HEK293 (cell line): ENCODE measurements around the gene OLFM3.

Experiments used
- CTCF ChIA-PET: fragments of 350-600 bp; formaldehyde crosslinking; extraction: SDS; loops from one replicate; lab custom pipeline; 2021; ENCODE audit warnings: antibody characterized with exemption; lab: Yijun Ruan, JAX
- POLR2A ChIA-PET: fragments of 300-600 bp; formaldehyde crosslinking; extraction: SDS; loops from one replicate; lab custom pipeline; 2020; ENCODE audit warnings: antibody characterized with exemption, inconsistent platforms; lab: Yijun Ruan, JAX
- H3K27ac ChIP-seq: fragments of 200-500 bp; sonication (Bioruptor generic); 2 replicates; pipeline ENCODE4 v1.5.1; 2014; ENCODE audit warnings: low read depth, low read length, control low read depth, inconsistent platforms; ENCODE audit errors: extremely low read depth
- H3K36me3 ChIP-seq, 2 experiments: fragments of 200-500 bp in 1 of 2; sonication (Bioruptor generic) in 1 of 2; 1 replicate in 1 of 2; 2 replicates in 1 of 2; pipeline ENCODE4 v1.5.1; 2014 to 2017; ENCODE audit warnings: inconsistent platforms in 2 of 2, low read length in 2 of 2; ENCODE audit not compliant: control insufficient read depth in 2 of 2, insufficient read depth in 1 of 2
- H3K4me1 ChIP-seq: fragments of 200-500 bp; sonication (Bioruptor generic); 2 replicates; pipeline ENCODE4 v1.5.1; 2014; ENCODE audit warnings: mild to moderate bottlenecking, low read length, inconsistent platforms; ENCODE audit not compliant: control insufficient read depth, insufficient read depth
- H3K4me3 ChIP-seq: 2 replicates; pipeline ENCODE4 v1.5.1; 2011; ENCODE audit warnings: low read depth, mild to moderate bottlenecking, control low read depth, low read length, moderate library complexity
- H3K9me3 ChIP-seq: fragments of 200-500 bp; sonication (Bioruptor generic); 2 replicates; pipeline ENCODE4 v1.5.1; 2014; ENCODE audit warnings: low read depth, low read length, inconsistent platforms; ENCODE audit not compliant: control insufficient read depth, insufficient read depth
- EGR2 ChIP-seq: fragments of 450-650 bp; formaldehyde crosslinking; IDR thresholded peaks from 2 replicates; pipeline ENCODE4 v1.5.1; 2016; ENCODE audit warnings: low read depth, missing biosample characterization, missing genetic modification characterization
- GLIS2 ChIP-seq: fragments of 450-650 bp; formaldehyde crosslinking; IDR thresholded peaks from 2 replicates; pipeline ENCODE4 v1.5.1; 2016; ENCODE audit warnings: missing biosample characterization, missing genetic modification characterization
- HOXA7 ChIP-seq: sonication (generic); formaldehyde crosslinking; IDR thresholded peaks from 2 replicates; pipeline ENCODE4 v1.8.1; 2022; ENCODE audit warnings: missing genetic modification reagents, borderline replicate concordance
- KLF16 ChIP-seq: fragments of 450-650 bp; formaldehyde crosslinking; IDR thresholded peaks from 2 replicates; pipeline ENCODE4 v1.5.1; 2017; ENCODE audit warnings: missing biosample characterization, missing genetic modification characterization
- SCRT2 ChIP-seq: fragments of 450-650 bp; formaldehyde crosslinking; IDR thresholded peaks from 2 replicates; pipeline ENCODE4 v1.5.1; 2016; ENCODE audit warnings: missing biosample characterization, missing genetic modification characterization
- ZBTB17 ChIP-seq: fragments of 450-650 bp; formaldehyde crosslinking; IDR thresholded peaks from 2 replicates; pipeline ENCODE4 v1.5.1; 2016; ENCODE audit warnings: missing biosample characterization, missing genetic modification characterization
- ZNF10 ChIP-seq: fragments of 450-650 bp; formaldehyde crosslinking; IDR thresholded peaks from 2 replicates; pipeline ENCODE4 v1.5.1; 2017; ENCODE audit warnings: missing biosample characterization, missing genetic modification characterization
- ZNF114 ChIP-seq: fragments of 450-650 bp; formaldehyde crosslinking; IDR thresholded peaks from 2 replicates; pipeline ENCODE4 v1.5.0; 2017; ENCODE audit warnings: missing biosample characterization, missing genetic modification characterization
- ZNF155 ChIP-seq: fragments of 450-650 bp; formaldehyde crosslinking; IDR thresholded peaks from 2 replicates; pipeline ENCODE4 v1.5.1; 2016; ENCODE audit warnings: missing biosample characterization, missing genetic modification characterization
- ZNF211 ChIP-seq: fragments of 450-650 bp; formaldehyde crosslinking; IDR thresholded peaks from 2 replicates; pipeline ENCODE4 v1.5.1; 2016; ENCODE audit warnings: low read depth, missing biosample characterization, missing genetic modification characterization
- ZNF37A ChIP-seq: fragments of 450-650 bp; IDR thresholded peaks from 2 replicates; pipeline ENCODE4 v1.5.1; 2018; ENCODE audit warnings: missing biosample characterization, missing genetic modification characterization
- ZNF426 ChIP-seq: fragments of 450-650 bp; formaldehyde crosslinking; IDR thresholded peaks from 2 replicates; pipeline ENCODE4 v1.5.1; 2017; ENCODE audit warnings: missing biosample characterization, missing genetic modification characterization, mild to moderate bottlenecking, inconsistent platforms, moderate library complexity
- ZNF48 ChIP-seq: fragments of 450-650 bp; formaldehyde crosslinking; IDR thresholded peaks from 2 replicates; pipeline ENCODE4 v1.5.1; 2016; ENCODE audit warnings: missing biosample characterization, missing genetic modification characterization
- ZNF521 ChIP-seq: fragments of 450-650 bp; formaldehyde crosslinking; IDR thresholded peaks from 2 replicates; pipeline ENCODE4 v1.5.1; 2017; ENCODE audit warnings: missing biosample characterization, mild to moderate bottlenecking, missing genetic modification characterization
- ZNF626 ChIP-seq: fragments of 450-650 bp; sonication (Bioruptor Pico); formaldehyde crosslinking; IDR thresholded peaks from 2 replicates; pipeline ENCODE4 v1.5.1; 2018; ENCODE audit warnings: missing biosample characterization, missing genetic modification characterization, inconsistent platforms
- TF ChIP-seq, protein P1 (sequence below): fragments of 450-650 bp; formaldehyde crosslinking; optimal IDR thresholded peaks from 2 replicates; pipeline ENCODE3; 2016; ENCODE audit warnings: missing biosample characterization, mild to moderate bottlenecking, missing genetic modification characterization
- TF ChIP-seq, protein P2 (sequence below): fragments of 450-650 bp; formaldehyde crosslinking; IDR thresholded peaks from 2 replicates; pipeline ENCODE4 v1.5.1; 2016; ENCODE audit warnings: missing biosample characterization, missing genetic modification characterization
- TF ChIP-seq, protein P3 (sequence below): fragments of 450-650 bp; formaldehyde crosslinking; IDR thresholded peaks from 2 replicates; pipeline ENCODE4 v1.5.1; 2017; ENCODE audit warnings: missing biosample characterization, missing genetic modification characterization
- TF ChIP-seq, protein P4 (sequence below): fragments of 450-650 bp; formaldehyde crosslinking; IDR thresholded peaks from 2 replicates; pipeline ENCODE4 v1.5.1; 2016; ENCODE audit warnings: missing biosample characterization, missing genetic modification characterization
- TF ChIP-seq, protein P5 (sequence below): fragments of 450-650 bp; formaldehyde crosslinking; IDR thresholded peaks from 2 replicates; pipeline ENCODE4 v1.5.1; 2016; ENCODE audit warnings: missing biosample characterization, missing genetic modification characterization
- TF ChIP-seq, protein P6 (sequence below): fragments of 450-650 bp; formaldehyde crosslinking; IDR thresholded peaks from 2 replicates; pipeline ENCODE4; 2016; ENCODE audit warnings: missing biosample characterization, missing genetic modification characterization
- TF ChIP-seq, protein P7 (sequence below): fragments of 450-650 bp; formaldehyde crosslinking; IDR thresholded peaks from 2 replicates; pipeline ENCODE4 v1.5.1; 2017; ENCODE audit warnings: missing biosample characterization, missing genetic modification characterization
- TF ChIP-seq, protein P8 (sequence below): fragments of 450-650 bp; formaldehyde crosslinking; IDR thresholded peaks from 2 replicates; pipeline ENCODE4 v1.5.1; 2016; ENCODE audit warnings: missing biosample characterization, missing genetic modification characterization

OLFM3 gene

DNA sequence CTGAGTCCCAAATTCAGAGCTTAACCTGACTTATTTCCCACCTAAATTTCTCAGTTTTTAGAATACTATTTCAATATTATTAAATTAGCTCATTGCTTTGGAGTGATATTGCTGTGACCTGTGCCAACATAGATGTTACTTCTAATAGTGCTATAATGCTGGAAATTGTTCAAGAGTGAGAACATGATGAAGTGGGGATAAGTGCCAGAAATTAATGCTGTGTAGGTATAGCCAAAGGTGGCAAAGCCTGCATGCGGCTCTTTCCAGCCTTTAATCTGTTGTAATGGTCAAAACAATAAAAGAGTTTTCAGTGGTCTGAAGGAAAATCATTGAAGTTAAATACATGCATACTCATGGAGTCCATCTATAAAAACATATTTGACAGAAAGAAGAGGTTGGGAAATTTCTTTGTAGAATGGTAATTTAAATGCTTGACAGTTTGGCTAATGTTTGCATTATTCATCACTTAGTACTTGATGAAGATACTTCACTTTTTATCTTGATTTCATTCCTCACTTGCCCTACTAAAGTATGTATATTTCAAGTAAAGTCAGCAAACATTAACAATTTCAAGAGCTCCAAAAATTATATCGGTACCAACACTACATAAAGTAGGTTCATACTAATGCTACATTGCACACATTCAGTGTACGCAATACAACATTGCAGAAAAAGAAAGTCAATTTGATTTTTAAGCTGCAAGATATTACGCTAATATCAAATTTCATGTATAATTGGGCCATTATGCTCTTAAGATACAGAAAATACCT is 82.1 kb downstream of the OLFM3 start:
- Histone ChIP-seq H3K36me3 (no peaks in the 10 kb centered on the region), H3K27ac (no peak overlapping the region), H3K9me3 (no peaks in the 10 kb centered on the region), H3K4me3 (no peak overlapping the region), H3K4me1 (no peaks in the 10 kb centered on the region)
- ChIA-PET CTCF (interaction anchor here (0.6 kb wide), 1 partner anchor 211 kb away, joined by 3 read pairs; no protein-coding TSS in a partner anchor), POLR2A (no interaction called here)
- TF ChIP-seq, protein P1, sequence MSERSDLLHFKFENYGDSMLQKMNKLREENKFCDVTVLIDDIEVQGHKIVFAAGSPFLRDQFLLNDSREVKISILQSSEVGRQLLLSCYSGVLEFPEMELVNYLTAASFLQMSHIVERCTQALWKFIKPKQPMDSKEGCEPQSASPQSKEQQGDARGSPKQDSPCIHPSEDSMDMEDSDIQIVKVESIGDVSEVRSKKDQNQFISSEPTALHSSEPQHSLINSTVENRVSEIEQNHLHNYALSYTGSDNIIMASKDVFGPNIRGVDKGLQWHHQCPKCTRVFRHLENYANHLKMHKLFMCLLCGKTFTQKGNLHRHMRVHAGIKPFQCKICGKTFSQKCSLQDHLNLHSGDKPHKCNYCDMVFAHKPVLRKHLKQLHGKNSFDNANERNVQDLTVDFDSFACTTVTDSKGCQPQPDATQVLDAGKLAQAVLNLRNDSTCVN (tag by site-specific recombination) = no peak
- TF ChIP-seq ZNF521 (tag by site-specific recombination) (no peak), GLIS2 (tag by site-specific recombination) (no peak), ZNF211 (no peak), SCRT2 (tag by site-specific recombination) (no peak), ZNF426 (tag by site-specific recombination) (no peak)
- TF ChIP-seq, protein P2, sequence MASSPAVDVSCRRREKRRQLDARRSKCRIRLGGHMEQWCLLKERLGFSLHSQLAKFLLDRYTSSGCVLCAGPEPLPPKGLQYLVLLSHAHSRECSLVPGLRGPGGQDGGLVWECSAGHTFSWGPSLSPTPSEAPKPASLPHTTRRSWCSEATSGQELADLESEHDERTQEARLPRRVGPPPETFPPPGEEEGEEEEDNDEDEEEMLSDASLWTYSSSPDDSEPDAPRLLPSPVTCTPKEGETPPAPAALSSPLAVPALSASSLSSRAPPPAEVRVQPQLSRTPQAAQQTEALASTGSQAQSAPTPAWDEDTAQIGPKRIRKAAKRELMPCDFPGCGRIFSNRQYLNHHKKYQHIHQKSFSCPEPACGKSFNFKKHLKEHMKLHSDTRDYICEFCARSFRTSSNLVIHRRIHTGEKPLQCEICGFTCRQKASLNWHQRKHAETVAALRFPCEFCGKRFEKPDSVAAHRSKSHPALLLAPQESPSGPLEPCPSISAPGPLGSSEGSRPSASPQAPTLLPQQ (tag by site-specific recombination) = no peak
- TF ChIP-seq, protein P3, sequence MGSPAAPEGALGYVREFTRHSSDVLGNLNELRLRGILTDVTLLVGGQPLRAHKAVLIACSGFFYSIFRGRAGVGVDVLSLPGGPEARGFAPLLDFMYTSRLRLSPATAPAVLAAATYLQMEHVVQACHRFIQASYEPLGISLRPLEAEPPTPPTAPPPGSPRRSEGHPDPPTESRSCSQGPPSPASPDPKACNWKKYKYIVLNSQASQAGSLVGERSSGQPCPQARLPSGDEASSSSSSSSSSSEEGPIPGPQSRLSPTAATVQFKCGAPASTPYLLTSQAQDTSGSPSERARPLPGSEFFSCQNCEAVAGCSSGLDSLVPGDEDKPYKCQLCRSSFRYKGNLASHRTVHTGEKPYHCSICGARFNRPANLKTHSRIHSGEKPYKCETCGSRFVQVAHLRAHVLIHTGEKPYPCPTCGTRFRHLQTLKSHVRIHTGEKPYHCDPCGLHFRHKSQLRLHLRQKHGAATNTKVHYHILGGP (tag by site-specific recombination) = no peak
- TF ChIP-seq, protein P4, sequence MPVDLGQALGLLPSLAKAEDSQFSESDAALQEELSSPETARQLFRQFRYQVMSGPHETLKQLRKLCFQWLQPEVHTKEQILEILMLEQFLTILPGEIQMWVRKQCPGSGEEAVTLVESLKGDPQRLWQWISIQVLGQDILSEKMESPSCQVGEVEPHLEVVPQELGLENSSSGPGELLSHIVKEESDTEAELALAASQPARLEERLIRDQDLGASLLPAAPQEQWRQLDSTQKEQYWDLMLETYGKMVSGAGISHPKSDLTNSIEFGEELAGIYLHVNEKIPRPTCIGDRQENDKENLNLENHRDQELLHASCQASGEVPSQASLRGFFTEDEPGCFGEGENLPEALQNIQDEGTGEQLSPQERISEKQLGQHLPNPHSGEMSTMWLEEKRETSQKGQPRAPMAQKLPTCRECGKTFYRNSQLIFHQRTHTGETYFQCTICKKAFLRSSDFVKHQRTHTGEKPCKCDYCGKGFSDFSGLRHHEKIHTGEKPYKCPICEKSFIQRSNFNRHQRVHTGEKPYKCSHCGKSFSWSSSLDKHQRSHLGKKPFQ (tag by site-specific recombination) = no peak
- TF ChIP-seq, protein P5, sequence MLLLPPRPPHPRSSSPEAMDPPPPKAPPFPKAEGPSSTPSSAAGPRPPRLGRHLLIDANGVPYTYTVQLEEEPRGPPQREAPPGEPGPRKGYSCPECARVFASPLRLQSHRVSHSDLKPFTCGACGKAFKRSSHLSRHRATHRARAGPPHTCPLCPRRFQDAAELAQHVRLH = no peak

DNA sequence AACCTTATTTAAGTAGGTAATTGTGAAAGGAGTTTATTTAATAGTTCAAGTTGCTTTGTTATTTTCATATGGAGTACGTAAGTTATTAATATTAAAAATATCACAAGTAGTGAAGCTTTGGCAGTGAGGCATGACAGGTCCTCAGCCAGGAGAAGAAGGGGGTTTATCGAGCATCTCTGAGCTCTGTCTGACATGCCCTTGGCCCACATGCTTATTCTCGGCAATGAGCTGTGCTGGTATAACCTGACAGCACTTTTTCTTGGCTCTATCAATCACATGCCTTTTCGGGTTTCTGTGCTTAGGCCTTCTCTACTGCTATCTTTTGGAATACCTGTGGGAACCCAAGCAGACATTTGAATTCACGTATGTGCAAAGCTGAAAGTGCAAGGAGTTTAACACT is 84.8 kb downstream of the OLFM3 start:
- POLR2A ChIA-PET = no interaction called here
- H3K27ac ChIP-seq = no peak overlapping the region
- no peaks in the 10 kb centered on the region for H3K4me1 ChIP-seq
- no peak overlapping the region for H3K4me3 ChIP-seq
- no peaks in the 10 kb centered on the region for H3K9me3 ChIP-seq
- no peaks in the 10 kb centered on the region for H3K36me3 ChIP-seq
- CTCF ChIA-PET = no interaction called here
- TF ChIP-seq ZNF521 (tag by site-specific recombination) = no peak
- TF ChIP-seq HOXA7 (CRISPR knock-in tag) = no peak
- TF ChIP-seq, protein P6, sequence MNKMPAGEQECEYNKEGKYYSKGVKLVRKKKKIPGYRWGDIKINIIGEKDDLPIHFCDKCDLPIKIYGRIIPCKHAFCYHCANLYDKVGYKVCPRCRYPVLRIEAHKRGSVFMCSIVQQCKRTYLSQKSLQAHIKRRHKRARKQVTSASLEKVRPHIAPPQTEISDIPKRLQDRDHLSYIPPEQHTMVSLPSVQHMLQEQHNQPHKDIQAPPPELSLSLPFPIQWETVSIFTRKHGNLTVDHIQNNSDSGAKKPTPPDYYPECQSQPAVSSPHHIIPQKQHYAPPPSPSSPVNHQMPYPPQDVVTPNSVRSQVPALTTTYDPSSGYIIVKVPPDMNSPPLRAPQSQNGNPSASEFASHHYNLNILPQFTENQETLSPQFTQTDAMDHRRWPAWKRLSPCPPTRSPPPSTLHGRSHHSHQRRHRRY (tag by site-specific recombination) = no peak
- TF ChIP-seq ZNF10 = no peak
- TF ChIP-seq KLF16 (tag by site-specific recombination) = no peak
- TF ChIP-seq ZNF114 = no peak
- TF ChIP-seq ZNF37A (tag by site-specific recombination) = no peak
- TF ChIP-seq EGR2 = no peak
- TF ChIP-seq ZBTB17 = no peak
- TF ChIP-seq ZNF48 = no peak
- TF ChIP-seq, protein P5 = no peak
- TF ChIP-seq ZNF155 = no peak
- TF ChIP-seq ZNF626 = no peak
- TF ChIP-seq, protein P7, sequence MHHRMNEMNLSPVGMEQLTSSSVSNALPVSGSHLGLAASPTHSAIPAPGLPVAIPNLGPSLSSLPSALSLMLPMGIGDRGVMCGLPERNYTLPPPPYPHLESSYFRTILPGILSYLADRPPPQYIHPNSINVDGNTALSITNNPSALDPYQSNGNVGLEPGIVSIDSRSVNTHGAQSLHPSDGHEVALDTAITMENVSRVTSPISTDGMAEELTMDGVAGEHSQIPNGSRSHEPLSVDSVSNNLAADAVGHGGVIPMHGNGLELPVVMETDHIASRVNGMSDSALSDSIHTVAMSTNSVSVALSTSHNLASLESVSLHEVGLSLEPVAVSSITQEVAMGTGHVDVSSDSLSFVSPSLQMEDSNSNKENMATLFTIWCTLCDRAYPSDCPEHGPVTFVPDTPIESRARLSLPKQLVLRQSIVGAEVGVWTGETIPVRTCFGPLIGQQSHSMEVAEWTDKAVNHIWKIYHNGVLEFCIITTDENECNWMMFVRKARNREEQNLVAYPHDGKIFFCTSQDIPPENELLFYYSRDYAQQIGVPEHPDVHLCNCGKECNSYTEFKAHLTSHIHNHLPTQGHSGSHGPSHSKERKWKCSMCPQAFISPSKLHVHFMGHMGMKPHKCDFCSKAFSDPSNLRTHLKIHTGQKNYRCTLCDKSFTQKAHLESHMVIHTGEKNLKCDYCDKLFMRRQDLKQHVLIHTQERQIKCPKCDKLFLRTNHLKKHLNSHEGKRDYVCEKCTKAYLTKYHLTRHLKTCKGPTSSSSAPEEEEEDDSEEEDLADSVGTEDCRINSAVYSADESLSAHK (tag by site-specific recombination) = no peak
- TF ChIP-seq, protein P8, sequence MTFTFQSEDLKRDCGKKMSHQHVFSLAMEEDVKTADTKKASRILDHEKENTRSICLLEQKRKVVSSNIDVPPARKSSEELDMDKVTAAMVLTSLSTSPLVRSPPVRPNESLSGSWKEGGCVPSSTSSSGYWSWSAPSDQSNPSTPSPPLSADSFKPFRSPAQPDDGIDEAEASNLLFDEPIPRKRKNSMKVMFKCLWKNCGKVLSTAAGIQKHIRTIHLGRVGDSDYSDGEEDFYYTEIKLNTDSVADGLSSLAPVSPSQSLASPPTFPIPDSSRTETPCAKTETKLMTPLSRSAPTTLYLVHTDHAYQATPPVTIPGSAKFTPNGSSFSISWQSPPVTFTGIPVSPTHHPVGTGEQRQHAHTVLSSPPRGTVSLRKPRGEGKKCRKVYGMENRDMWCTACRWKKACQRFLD (tag by site-specific recombination) = no peak
